Activated T-cell treated with anti-CD3 and anti-CD28 coated beads for 4 hours (primary cell): Measurements from ENCODE around the gene TCF4.

Experiments used
- DNase-seq: peaks from one replicate; pipeline ENCODE4 v3.0.0-alpha.2; 2020

Gene TCF4

GRCh38 chr18:55430026-55430425 is 158.0 kb downstream of the TCF4 start:
- no peak for DNase-seq

- no peak for DNase-seq
These were observed 160.0 kb downstream of the TCF4 start for GRCh38 chr18:55427951-55428350.

DNA sequence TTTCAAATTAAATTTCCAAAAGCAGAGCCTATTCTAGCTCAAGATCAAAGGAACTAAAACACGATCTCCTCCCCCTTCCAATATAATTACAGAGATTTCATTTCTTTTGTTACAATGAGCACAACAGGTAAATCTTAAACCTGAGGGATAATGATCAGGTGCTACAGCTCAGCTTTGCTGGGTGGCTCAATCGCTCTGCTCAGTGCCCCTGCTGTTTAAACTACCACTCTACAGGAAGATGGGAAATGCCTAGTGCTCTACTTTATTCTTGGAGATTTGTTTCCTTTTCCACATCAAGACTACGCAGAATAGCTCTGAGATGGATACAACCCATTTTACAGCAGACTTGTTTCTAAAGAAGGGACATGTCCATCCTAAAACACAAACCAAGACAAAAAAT is 162.3 kb downstream of the TCF4 start:
- no peak for DNase-seq

GRCh38 chr18:55422456-55423180 is 165.4 kb downstream of the TCF4 start:
- DNase-seq, result no peak

DNA sequence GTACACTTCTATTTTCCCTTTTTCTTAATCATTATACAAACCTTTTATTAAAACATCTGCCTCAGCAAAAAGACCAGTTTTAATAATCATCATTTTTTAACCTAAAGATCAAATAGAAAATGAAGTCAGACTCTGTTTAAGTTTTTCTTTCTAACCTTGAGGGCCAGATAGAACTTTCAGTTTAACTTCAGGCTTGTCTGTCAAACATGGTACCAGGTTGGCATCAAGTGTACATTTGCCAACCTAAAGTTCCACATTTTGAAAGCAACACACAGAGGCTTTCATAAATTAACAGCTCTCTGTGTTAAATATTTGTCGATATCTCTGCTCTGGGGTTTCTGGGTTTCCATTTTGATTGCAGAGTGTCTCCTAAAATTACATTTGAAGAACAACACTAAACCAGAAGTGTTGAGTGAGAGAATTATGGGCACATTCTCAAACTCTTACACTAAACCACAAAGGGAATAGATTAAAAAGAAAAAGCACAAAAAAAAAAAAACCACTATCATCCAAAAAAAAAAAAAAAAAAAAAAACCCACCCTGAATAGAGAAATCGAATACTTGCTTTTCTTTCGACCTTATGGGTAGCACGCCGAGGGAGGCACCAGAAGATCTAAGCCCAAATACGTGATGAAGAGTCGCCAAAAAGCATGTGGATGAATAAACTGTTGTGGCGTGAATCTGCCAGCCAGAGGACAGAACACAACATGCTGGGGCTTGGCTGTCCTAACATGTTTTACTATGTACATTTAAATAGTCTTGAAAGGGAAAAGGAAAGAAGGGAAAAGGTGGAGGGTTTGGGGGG is 166.2 kb downstream of the TCF4 start:
- no peak for DNase-seq

GRCh38 chr18:55421308-55421614 is 166.7 kb downstream of the TCF4 start:
- DNase-seq, result no peak

DNA sequence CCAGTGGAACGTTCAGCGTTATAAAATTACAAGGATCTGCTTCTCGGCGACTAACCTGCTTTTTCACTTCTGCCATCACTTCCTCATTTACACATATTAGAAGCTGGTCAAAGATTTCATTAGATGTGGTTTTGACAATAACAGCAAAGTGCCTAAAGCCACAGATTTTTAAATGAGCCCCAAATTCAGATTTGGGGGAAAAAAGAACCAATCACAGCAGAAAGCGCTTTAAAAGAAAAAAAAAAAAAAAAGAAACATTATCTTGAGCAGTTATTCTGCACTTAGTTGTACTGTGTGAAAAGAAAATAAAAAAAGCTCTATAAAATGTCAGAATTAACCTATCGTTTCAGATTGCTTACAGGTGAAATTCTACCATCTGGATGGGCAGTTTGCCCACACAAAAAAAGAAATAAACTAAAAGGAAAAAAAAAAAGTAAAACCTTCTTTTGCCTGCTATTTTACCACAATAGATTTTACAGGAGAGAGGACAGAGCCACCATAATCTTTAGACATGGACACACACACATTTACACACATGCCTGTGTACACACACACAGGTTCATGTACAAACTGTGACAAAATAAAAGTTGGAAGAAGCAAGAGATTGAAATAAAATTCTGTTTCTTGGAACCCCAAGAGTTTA is 167.2 kb downstream of the TCF4 start:
- no peak for DNase-seq

DNA sequence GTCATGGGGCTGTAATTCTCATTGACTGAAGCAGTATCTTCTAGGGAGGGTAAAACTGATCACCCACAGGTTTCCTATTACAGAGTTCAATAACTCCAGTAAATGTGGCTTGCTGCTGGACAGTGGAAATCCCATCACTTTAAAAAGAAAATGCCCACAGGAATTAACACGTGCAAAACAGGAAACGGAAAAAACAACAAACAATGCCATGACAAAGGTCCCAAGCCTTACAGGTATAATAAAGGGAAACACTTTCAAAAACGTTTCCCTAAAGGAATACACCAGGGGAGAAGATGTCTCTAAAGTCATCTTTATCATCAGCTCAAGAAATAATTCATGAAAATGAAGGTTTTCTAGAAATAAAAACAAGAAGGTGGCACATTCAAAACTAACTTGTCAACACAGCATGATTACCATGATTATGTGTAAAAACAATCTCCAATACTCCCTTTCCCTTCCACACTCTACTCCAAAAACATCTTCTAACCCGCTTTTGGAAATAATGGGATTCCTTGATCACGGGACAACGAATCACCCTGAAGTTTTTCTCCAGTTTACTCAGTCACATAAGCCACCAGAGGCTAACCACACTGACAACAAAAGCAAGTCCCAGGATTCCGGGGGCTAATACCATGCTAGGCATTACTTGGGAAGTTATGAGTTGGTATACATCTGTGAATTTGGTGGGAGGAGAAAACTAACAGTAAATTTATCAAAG is 167.9 kb downstream of the TCF4 start:
- no peak for DNase-seq

GRCh38 chr18:55419132-55419946 is 168.7 kb downstream of the TCF4 start:
- no peak for DNase-seq

- no peak for DNase-seq
These were observed 169.6 kb downstream of the TCF4 start for GRCh38 chr18:55418439-55418838.

DNA sequence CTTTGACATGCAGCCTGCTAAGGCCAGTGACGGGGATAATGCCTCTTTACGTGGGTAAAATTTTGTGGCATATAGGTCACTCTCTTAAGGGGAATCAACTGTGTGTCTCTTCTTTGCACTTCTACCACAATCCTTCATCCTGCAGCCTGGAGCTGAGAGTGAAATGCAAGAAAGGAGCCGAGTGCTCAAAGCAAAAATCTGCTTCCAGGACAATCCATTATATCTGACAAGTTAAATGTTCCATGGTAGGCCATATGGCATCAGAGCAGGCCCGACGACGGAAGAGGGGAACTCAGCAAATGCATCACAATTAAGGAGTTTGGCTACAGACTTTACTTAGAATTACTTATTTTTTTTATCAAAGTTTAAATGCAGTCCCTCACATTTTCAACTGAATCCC is 171.2 kb downstream of the TCF4 start:
- DNase-seq, result no peak

- DNase-seq, result peak; percentile 51
These were observed 172.6 kb downstream of the TCF4 start for GRCh38 chr18:55415258-55415871.

- no peak for DNase-seq
These were observed 173.5 kb downstream of the TCF4 start for GRCh38 chr18:55414475-55414874.

DNA sequence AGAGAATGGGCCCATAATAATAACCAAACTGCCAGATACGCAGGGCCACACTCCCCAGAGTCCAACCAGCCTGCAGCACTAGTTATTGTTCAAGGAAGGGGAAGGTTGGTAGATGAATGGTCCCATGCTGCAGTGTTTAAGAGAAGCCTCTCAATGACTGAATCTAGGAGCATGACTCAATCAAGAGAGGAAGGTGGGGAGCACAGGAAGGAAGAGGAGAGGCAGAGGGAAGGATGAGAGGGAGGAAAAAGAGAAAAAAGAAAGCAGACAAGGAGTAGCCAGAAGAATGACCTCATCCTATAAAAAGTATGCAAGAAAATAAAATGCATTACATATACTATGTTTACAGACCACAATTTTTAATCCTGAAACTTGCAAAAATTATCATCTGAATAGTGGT is 174.5 kb downstream of the TCF4 start:
- DNase-seq, result no peak

GRCh38 chr18:55407774-55408535 is 180.0 kb downstream of the TCF4 start:
- DNase-seq, result no peak

DNA sequence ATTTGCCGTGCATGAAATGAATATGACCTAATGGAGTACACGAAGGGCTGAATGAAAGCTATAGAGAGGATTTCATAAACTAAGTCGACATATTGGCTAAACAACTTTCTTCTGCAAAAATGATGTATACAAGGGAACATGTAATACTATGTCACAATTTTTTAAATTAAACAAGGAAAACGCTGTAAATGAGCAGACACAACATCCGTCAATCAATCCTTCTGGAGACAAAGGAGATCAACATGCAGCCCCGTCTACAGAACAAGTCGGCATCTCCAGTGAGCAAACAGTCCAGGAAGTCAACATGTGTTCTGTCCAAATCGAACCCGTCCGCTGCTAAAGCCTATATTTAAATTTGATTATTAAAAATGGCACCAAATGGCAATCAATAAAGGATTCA is 180.8 kb downstream of the TCF4 start:
- no peak for DNase-seq

DNA sequence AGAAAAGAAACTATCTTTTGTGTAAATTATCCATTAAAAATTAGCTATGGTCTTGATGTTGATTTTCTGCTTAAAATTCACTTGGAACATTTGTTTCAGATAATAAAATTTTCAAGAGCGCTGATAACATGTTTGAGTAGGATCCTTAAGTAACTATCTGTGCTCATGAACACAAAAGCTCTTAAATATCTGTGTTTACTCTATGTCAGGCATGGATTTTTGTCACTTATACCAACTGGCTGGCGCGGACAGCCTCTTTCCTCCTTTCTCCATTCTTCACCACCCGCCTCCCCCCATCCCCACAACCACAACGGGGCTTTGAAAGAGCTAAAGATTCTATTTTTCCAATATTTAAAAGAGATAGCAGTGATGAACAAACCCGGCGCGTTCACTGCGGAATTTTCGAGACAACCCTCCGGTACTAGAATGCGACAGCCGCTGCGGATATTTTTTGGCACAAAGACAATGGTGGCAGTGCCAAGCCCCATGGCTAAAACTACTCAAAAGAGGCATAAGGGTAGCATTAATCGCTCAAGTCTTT is 181.5 kb downstream of the TCF4 start:
- DNase-seq, result no peak

- no peak for DNase-seq
These were observed 182.0 kb downstream of the TCF4 start for GRCh38 chr18:55405893-55406406.

- no peak for DNase-seq
These were observed 182.5 kb downstream of the TCF4 start for GRCh38 chr18:55405475-55405874.

- no peak for DNase-seq
These were observed 183.0 kb downstream of the TCF4 start for GRCh38 chr18:55404832-55405465.
